Hepatocyte (in vitro differentiated cells): ENCODE data around the gene RAB33A.

Experiments used
- EZH2 ChIP-seq: fragments of 200-600 bp; sonication (generic); IDR thresholded peaks from 2 replicates; pipeline ENCODE4 v1.6.1; 2016; ENCODE audit warnings: antibody characterized with exemption, mild to moderate bottlenecking, borderline replicate concordance
- TF ChIP-seq, protein P1 (sequence below): fragments of 200-600 bp; sonication (generic); IDR thresholded peaks from 2 replicates; pipeline ENCODE4 v1.5.1; 2016; ENCODE audit warnings: antibody characterized with exemption, mild to moderate bottlenecking; ENCODE audit not compliant: poor library complexity

DNA sequence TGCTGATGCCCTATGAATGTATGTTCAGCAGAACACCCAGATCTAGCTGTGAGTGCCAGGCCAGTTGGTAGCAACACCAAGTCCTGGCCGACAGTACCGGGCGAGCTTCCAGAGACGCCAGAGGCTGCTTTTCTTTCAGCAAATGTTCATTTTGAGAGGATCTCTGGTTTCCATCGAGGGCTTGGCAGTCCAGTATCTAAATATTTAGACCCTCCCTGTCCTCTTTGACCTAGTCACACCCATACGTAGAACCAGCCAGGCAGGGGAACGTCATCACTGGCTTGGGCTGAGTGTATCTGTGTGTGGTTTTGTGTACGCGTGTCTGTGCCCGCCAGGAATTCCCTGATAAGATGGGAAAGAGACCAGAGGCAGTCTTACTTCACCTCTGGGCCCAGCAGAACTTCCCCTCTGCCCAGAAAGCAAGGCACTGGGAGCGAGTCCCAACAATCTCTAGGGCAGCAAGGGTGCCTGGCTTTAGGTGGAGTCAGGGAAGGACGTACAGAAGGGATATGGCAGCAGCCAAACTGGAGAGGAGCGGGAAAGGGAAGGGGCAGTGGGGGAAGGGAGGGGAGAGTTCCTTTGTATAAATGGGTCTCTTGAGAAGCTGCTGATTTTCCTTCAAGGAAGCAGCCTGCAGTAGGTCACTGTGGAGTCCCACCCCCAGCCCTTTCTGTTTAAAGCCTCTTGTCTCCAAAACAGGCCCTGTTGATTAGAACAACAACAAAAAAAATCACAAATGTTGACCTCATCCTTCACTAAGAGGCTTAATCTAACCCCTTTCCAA, 46.5 kb upstream of the RAB33A start:
- no peak for TF ChIP-seq EZH2
- TF ChIP-seq, protein P1, sequence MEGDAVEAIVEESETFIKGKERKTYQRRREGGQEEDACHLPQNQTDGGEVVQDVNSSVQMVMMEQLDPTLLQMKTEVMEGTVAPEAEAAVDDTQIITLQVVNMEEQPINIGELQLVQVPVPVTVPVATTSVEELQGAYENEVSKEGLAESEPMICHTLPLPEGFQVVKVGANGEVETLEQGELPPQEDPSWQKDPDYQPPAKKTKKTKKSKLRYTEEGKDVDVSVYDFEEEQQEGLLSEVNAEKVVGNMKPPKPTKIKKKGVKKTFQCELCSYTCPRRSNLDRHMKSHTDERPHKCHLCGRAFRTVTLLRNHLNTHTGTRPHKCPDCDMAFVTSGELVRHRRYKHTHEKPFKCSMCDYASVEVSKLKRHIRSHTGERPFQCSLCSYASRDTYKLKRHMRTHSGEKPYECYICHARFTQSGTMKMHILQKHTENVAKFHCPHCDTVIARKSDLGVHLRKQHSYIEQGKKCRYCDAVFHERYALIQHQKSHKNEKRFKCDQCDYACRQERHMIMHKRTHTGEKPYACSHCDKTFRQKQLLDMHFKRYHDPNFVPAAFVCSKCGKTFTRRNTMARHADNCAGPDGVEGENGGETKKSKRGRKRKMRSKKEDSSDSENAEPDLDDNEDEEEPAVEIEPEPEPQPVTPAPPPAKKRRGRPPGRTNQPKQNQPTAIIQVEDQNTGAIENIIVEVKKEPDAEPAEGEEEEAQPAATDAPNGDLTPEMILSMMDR: no peak
